Stimulated activated CD4-positive, alpha-beta T cell treated with anti-CD3 and anti-CD28 coated beads, TNF-alpha, amount 100 ng/mL, for 4 hours (primary cell): ENCODE data around the gene NUDT19.
"Not testable (repeated sequence)": the region's sequence is repeated elsewhere in the genome, so short reads cannot be mapped to it uniquely, and the experiment has no call there.

Experiments used
- DNase-seq, 3 experiments: peaks; one replicate each; pipeline ENCODE4 v3.0.0-alpha.2; 2020; ENCODE audit warnings: low read depth in 3 of 3

The NUDT19 gene

GRCh38 chr19:32708457-32708856 is 16.8 kb downstream of the NUDT19 start:
- DNase-seq: peak in 1 of 3 experiments; percentile 8

GRCh38 chr19:32709032-32709431 is 17.4 kb downstream of the NUDT19 start:
- DNase-seq: no peak

GRCh38 chr19:32711747-32712146 is 20.1 kb downstream of the NUDT19 start:
- DNase-seq: no peak

- DNase-seq: not testable (repeated sequence)
Observed at GRCh38 chr19:32716203-32716602, 24.6 kb downstream of the NUDT19 start.

DNA sequence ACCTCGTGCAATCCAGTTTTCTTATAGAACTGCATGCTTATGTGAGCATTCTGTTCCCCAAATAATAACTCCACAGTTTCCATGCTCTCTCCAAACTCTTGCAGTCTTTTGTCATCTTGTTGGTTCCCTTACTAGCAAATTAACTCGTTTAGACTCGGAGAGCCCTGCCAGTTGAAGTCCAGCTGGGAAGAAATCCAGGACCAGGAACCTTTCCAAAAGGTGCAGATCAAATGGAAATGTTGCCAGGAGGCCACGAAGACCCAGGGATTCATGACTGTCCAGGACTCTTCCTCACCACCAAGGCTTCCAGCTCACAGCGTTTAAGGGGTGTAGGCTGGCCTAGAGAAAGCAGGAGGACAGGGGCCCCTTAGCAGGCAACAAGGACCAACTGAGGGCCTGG is 25.9 kb downstream of the NUDT19 start:
- no peak for DNase-seq

GRCh38 chr19:32718286-32718685 is 26.7 kb downstream of the NUDT19 start:
- no peak for DNase-seq

DNA sequence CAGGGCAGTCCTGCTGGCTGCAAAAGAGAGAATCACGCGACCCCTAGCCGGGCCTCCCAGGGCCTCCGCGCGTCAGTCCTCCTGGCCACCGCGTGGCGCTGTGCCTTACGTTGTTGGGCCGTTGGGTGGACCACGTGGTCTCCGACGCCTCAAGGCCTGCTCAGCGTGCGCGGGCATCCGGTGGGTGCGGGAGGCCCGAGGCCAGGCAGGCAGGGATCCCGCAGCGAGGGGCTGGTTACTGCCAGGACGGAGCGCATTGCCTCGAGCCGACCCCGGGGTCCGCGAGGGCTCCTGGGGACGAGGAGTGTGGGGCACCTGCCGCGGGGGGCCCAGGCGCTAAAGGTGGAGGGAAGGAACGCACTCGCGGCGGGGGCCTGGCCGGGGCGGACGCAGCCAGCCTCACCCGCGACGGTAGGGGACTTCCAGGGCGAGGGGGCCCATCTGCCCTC is 28.0 kb downstream of the NUDT19 start, which contains the start of gene TDRD12:
Gene TDRD12, plus strand, starts transcription at position 157 of the 449 bp plus-strand sequence. CDS start 306 bp downstream, outside the sequence.
- no peak for DNase-seq

DNA sequence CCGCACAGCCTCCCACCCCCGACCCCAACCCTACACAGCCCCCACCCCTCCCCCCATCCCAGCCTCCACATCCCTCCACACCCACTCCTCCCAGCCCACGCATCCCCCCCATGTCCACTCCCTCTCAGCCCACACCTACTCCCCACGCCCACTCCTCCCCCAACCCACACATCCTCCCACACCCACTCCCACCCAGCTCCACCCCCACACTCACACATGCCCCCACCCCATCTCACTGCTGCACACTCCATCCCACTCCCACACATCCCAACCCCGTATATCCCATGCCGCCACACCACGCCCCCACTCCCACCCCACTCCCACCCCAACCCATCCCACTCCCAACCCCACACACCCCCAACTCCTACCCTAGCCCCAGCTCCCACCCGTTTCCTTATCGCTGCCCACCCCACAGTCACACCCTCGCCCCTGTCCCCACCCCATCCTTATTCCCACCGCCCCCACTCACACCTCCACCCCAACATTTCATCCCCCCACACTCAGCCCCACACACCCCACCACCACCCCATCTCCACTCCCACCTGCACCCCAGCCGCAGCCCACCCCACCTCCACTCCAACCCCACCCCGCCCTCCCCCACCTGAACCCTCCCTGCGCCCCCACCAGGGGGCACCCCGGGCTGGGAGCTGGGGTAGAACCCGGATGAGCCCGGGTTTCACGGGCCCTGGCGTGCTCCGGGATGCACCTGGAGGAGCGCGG is 28.8 kb downstream of the NUDT19 start:
- no peak for DNase-seq

DNA sequence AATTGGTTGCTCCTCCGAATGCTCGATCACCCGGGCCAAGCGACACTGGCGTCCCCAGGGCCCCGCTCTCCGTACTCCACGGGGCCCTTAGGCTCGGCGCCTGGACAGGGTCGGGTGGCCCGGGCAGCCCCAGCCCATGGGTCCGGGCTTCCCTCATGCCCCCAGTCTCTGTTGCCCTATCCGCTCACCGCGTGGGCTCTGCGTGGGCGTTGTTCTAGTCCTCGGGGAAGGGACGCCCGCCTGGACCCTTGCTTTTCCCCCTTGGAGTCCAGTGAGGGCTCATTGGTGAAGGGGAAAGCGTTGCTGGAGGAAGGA is 29.3 kb downstream of the NUDT19 start:
- no peak for DNase-seq

- no peak for DNase-seq
Observed at GRCh38 chr19:32735936-32736335, 44.3 kb downstream of the NUDT19 start.

DNA sequence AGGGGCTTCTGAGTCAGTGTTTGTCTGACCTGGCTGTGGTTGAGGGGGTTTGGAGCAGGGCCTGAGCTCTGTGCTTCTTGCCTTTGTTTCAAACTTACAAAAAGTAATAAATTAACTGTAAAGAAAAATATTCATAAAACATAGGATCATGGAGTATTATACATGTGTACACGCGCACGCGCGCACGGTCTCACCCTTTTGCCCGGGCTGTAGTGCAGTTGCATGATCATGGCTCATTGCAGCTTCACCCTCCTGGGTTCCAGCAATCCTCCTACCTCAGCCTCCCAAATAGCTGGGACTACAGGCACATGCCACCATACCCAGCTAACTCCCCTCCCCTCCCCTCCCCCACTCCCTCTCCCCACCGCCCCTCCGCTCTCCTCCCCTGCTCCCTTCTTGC is 51.4 kb downstream of the NUDT19 start:
- no peak for DNase-seq

- DNase-seq: no peak
Observed at GRCh38 chr19:32743447-32743846, 51.8 kb downstream of the NUDT19 start.

DNA sequence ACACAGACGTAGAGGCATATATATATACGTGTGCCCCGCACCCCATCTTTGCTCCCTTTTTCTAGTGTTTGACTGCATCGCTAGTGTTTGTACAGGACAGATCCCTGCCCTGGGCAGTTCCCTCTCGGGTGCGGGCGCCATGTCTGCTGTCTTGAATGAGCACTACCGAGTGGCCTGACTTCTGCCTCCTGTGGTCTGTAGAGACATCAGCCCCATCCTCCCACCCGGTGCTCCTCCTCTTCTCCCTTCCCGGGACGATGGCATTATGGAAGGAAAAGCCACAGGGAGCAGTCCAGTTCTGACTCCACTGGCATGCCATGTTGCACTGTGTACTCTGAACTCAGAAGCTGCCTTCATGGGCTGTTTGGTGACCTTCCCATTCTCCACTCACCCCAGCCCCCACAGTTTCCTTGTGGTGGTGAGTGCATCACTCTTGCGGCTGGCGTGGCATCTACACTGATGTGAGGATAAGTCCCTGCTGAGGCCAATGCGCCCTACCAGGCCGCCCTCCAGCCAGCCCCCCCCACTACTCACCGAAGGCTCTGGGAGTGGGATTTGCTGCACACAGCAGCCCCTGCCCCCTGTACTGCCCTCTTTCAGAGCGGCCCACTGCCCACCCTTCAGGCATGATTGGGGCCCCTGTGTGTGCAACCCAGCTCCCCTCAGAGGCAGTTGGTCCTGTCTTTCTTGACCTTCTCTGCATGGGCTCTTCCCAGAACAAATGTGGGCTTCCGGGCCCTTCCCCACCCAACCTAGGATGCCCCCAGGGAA is 53.1 kb downstream of the NUDT19 start:
- DNase-seq: no peak

DNA sequence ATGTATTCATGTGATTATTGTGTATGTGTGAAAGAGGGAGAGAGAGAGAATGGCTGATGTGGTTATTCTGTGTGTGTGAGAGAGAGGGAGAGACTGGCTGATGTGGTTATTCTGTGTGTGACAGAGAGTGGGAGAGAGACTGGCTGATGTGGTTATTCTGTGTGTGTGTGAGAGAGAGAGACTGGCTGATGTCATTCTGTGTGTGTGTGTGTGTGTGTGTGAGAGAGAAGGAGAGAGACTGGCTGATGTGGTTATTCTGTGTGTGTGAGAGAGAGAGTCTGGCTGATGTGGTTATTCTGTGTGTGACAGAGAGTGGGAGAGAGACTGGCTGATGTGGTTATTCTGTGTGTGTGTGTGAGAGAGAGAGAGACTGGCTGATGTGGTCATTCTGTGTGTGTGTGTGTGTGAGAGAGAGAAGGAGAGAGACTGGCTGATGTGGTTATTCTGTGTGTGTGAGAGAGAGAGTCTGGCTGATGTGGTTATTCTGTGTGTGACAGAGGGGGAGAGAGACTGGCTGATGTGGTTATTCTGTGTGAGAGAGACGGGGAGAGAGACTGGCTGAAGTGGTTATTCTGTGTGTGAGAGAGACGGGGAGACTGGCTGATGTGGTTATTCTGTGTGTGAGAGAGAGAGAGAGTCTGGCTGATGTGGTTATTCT is 54.1 kb downstream of the NUDT19 start:
- DNase-seq: not testable (repeated sequence)

DNA sequence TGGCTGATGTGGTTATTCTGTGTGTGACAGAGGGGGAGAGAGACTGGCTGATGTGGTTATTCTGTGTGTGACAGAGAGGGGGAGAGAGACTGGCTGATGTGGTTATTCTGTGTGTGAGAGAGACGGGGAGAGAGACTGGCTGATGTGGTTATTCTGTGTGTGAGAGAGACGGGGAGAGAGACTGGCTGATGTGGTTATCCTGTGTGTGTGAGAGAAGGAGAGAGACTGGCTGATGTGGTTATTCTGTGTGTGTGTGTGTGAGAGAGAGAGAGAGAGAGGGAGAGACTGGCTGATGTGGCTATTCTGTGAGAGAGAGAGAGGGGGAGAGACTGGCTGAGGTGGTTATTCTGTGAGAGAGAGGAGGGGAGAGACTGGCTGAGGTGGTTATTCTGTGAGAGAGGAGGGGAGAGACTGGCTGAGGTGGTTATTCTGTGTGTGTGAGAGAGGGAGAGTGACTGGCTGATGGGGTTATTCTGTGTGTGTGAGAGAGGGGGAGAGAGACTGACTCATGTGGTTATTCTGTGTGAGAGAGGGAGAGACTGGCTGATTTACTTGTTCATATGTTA is 55.1 kb downstream of the NUDT19 start:
- not testable (repeated sequence) for DNase-seq

- no peak for DNase-seq
Observed at GRCh38 chr19:32748497-32748896, 56.9 kb downstream of the NUDT19 start.

GRCh38 chr19:32748948-32749347 is 57.3 kb downstream of the NUDT19 start:
- no peak for DNase-seq

- no peak for DNase-seq
Observed at GRCh38 chr19:32749361-32749760, 57.7 kb downstream of the NUDT19 start.

DNA sequence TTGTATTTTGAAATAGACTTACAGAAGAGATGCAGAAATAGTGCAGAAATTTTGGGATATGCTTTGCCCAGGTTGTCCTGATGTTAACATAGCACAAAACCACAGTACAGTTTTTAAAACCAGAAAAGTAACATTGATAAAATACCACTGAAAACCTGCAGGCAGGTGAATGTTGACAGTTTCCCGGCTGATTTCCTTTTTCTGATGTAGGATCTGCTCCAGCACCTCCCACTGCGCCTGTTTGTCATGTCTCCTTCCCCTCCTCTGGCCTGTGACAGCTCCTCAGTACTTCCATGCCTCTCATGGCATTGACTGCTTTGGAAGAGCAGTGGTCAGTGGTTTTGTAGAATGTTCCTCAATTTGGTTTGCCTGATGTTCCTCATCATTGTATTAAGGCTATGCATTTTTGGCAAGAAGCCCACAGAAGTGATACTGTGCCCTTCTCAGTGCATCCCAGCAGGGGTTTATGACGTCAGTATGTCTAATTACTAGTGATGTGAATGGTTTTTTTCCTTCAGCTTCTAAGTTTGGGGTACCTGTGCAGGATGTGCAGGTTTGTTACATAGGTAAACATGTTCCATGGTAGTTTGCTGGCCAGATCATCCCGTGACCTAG is 58.9 kb downstream of the NUDT19 start:
- no peak for DNase-seq

- no peak for DNase-seq
Observed at GRCh38 chr19:32751066-32751465, 59.4 kb downstream of the NUDT19 start.

DNA sequence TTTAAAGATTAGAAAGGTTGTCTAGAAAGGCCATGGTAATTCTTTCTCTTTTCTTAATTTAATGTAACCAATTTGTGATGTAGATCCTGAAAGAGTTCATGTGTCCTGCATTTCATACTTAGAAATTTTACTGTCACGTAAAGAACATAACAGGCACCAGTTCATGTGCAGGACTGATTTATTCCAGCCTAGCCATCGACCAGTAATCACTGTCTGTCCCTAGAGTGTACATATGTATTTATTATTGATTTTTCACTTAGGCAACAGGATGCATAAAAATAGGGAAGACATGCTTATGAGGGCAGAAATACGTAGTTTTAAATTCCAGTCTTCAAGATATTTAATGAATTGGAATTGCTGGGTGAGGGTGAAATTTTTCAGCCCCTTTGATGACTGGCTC is 65.6 kb downstream of the NUDT19 start:
- no peak for DNase-seq
